Osteocyte (in vitro differentiated cells): ENCODE data around the gene TINCR. TPM values are rescaled to one million over a fixed set of nuclear protein-coding genes. Genes with fewer than 3 reads are reported as not detected.

Experiments
- DNase-seq: peaks from one replicate; pipeline ENCODE4 v3.0.0; 2021; ENCODE audit warnings: mixed read lengths; ENCODE audit not compliant: unreplicated experiment; ENCODE audit errors: extremely low spot score
- H3K27ac Mint-ChIP-seq: one replicate; pipeline ENCODE4 v1.8.0; 2021; ENCODE audit warnings: mild to moderate bottlenecking, mixed read lengths; ENCODE audit not compliant: unreplicated experiment
- H3K27me3 Mint-ChIP-seq: one replicate; pipeline ENCODE4 v1.8.0; 2021; ENCODE audit warnings: mixed read lengths; ENCODE audit not compliant: unreplicated experiment
- H3K36me3 Mint-ChIP-seq: one replicate; pipeline ENCODE4 v1.8.0; 2021; ENCODE audit warnings: mixed read lengths; ENCODE audit not compliant: unreplicated experiment
- H3K4me1 Mint-ChIP-seq: one replicate; pipeline ENCODE4 v1.8.0; 2021; ENCODE audit warnings: mixed read lengths; ENCODE audit not compliant: unreplicated experiment
- H3K4me3 Mint-ChIP-seq: one replicate; pipeline ENCODE4 v1.8.0; 2021; ENCODE audit warnings: mild to moderate bottlenecking, moderate library complexity, mixed read lengths; ENCODE audit not compliant: unreplicated experiment
- H3K9me3 Mint-ChIP-seq: one replicate; pipeline ENCODE4 v1.8.0; 2021; ENCODE audit warnings: mixed read lengths; ENCODE audit not compliant: unreplicated experiment
- total RNA-seq: library from RNA; stranded (reverse); gene quantifications from 2 replicates; pipeline ENCODE4 v1.2.1, GENCODE V29; 2021
- TF ChIP-seq, protein P1 (sequence below): fragments of 200-600 bp; sonication (generic); IDR thresholded peaks from 2 replicates; pipeline ENCODE4 v1.5.0; 2021; ENCODE audit warnings: antibody characterized with exemption, mild to moderate bottlenecking, moderate library complexity

The TINCR gene
- total RNA-seq, 1 donor from 2014 or later = 13.5 TPM

DNA sequence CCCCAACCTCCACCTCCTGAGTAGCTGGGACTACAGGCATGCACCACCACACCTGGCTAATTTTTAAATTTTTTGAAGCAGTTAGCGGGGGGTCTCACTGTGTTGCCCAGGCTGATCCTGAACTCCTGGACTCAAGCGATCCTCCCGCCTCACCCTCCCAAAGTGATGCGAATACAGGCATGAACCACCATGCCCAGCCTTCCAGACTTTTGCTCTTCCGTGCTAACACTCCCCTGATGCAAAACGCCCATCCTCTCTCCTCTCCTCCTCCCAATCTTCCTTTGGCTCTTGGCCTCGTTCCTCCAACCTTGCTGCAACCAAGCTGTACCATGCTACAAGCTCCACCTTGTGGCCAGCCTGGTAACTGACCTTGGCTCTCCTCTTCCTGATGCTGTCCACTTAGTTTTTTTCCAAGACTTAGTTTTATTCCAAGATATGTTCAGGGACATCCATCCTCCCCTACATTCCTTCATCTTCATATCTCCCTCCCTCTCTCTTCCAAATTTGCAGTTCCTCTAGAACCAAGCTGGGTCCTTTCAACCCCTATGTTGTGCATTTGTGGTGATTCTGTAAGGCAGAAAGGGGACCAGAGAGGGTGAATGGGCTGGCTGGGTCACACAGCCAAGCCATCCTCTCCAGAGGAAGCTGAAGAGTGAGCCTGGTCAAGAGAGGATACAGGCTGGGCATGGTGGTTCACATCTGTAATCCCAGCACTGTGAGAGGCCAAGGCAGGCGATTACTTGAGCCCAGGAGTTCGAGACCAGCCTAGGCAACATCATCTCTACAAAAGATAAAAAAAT, 32.8 kb downstream of the TINCR start:
- Mint-ChIP-seq H3K27ac (no peak overlapping the region), H3K9me3 (peaks cover 9% of the 10 kb centered on the region), H3K36me3 (peaks cover 3% of the 10 kb centered on the region), H3K27me3 (peaks cover 3% of the 10 kb centered on the region), H3K4me3 (no peak overlapping the region), H3K4me1 (peaks cover 10% of the 10 kb centered on the region)
- TF ChIP-seq, protein P1, sequence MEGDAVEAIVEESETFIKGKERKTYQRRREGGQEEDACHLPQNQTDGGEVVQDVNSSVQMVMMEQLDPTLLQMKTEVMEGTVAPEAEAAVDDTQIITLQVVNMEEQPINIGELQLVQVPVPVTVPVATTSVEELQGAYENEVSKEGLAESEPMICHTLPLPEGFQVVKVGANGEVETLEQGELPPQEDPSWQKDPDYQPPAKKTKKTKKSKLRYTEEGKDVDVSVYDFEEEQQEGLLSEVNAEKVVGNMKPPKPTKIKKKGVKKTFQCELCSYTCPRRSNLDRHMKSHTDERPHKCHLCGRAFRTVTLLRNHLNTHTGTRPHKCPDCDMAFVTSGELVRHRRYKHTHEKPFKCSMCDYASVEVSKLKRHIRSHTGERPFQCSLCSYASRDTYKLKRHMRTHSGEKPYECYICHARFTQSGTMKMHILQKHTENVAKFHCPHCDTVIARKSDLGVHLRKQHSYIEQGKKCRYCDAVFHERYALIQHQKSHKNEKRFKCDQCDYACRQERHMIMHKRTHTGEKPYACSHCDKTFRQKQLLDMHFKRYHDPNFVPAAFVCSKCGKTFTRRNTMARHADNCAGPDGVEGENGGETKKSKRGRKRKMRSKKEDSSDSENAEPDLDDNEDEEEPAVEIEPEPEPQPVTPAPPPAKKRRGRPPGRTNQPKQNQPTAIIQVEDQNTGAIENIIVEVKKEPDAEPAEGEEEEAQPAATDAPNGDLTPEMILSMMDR = peak; percentile 48
- DNase-seq = no peak

DNA sequence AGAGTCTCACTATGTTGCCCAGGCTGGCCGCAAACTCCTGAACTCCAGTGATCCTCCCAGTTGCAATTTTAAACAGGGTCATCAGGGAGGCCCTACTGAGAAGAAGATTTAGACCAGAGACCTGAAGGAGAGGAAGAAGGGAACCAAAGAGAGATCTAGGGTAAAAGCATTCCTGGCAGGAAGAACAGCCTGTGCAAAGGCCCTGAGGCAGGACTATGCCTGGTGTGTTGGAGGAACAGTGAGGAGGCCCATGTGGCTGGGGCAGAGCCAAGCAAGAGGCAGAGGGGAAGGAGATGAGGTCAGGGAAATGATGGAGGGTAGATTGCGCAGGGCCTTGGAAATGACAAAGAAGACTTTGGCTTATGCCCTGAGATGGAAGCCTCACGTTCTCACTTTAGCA, 34.5 kb downstream of the TINCR start:
- peaks cover 6% of the 10 kb centered on the region for H3K27me3 Mint-ChIP-seq
- H3K9me3 Mint-ChIP-seq = peaks cover 9% of the 10 kb centered on the region
- peaks cover 8% of the 10 kb centered on the region for H3K4me1 Mint-ChIP-seq
- DNase-seq = no peak
- TF ChIP-seq, protein P1 = no peak
- H3K4me3 Mint-ChIP-seq = no peak overlapping the region
- H3K36me3 Mint-ChIP-seq = peaks cover 3% of the 10 kb centered on the region
- no peak overlapping the region for H3K27ac Mint-ChIP-seq

DNA sequence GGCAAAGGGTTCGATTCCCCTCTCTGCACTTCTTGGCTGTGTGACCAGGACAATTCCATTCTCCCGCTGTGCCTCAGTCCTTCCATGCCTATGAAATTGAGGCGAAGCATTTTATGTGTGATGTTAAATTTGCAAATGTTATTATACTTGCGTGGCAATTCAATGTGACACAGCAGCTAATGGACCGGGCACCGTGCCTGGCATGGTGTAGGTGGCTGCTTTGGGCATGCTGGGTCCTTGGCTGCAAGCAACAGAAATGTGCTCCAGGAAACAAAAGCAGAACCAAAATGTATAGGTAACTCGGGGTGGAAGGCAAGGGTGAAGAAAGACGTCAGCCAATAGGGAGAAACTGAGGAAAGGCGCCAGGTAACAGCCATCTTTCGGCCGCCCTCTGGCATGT, 37.1 kb downstream of the TINCR start:
- TF ChIP-seq, protein P1 = no peak
- peaks cover 3% of the 10 kb centered on the region for H3K36me3 Mint-ChIP-seq
- H3K4me3 Mint-ChIP-seq = no peak overlapping the region
- peaks cover 9% of the 10 kb centered on the region for H3K9me3 Mint-ChIP-seq
- peaks cover 12% of the 10 kb centered on the region for H3K27me3 Mint-ChIP-seq
- no peaks in the 10 kb centered on the region for H3K4me1 Mint-ChIP-seq
- no peak for DNase-seq
- no peak overlapping the region for H3K27ac Mint-ChIP-seq

DNA sequence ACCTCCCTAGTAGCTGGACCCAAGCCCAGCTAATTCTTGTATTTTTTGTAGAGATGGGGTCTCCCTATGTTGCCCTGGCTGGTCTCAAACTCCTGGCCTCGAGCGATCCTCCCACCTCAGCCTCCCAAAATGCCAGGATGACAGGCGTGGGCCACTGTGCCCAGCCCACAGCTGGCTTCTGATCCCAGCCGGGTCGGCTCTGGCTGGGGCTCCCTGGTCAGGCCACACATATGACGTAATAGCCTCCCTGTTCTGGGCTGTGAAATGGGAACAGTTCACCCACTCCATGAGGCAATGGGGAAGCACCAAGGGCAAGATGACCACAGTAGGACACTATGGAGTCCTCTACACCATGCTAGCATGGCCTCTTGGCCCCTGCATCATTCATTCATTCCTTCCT, 41.1 kb downstream of the TINCR start:
- Mint-ChIP-seq H3K4me3 (no peak overlapping the region), H3K27ac (no peak overlapping the region), H3K36me3 (no peaks in the 10 kb centered on the region), H3K27me3 (peaks cover 20% of the 10 kb centered on the region), H3K9me3 (no peaks in the 10 kb centered on the region), H3K4me1 (no peaks in the 10 kb centered on the region)
- TF ChIP-seq, protein P1 = no peak
- no peak for DNase-seq

DNA sequence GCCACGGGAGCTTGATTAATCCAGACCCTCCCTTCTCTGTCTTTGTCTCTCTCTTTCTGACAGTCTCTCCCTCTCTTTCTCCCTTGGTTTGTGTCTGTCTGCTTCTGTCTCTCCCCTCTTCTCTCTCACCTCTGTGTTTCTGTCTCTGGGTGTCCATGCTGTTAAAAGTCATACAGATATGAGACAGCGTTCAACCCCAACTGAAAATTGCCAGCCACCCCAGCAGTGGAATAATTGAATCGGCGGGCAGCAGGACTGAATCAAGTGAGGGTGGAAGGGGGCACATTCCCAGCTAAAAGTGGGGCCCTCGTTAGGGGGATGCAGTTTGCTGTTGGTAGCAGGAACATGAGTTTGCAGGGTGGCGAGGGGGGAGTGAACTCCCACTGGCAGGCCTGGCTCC, 43.7 kb downstream of the TINCR start:
- no peaks in the 10 kb centered on the region for H3K36me3 Mint-ChIP-seq
- no peak overlapping the region for H3K4me3 Mint-ChIP-seq
- TF ChIP-seq, protein P1 = no peak
- no peak for DNase-seq
- H3K27ac Mint-ChIP-seq = no peak overlapping the region
- peaks cover 18% of the 10 kb centered on the region for H3K27me3 Mint-ChIP-seq
- peaks cover 4% of the 10 kb centered on the region for H3K9me3 Mint-ChIP-seq
- no peaks in the 10 kb centered on the region for H3K4me1 Mint-ChIP-seq
